BLaER1 treated with 17β-estradiol and CSF1 and Interleukin-3, amounts not matched to agents 10 nM and 100 nM (cell line): ENCODE data around the gene PRELID3B.
"Not testable (repeated sequence)": the region's sequence is repeated elsewhere in the genome, so short reads cannot be mapped to it uniquely, and the experiment has no call there.

ENCODE experiments used
- H3K27ac ChIP-seq, 11 experiments: shearing (Covaris generic); formaldehyde crosslinking; 2 replicates each; pipeline ENCODE4 v1.8.1; 2022
- H3K27me3 ChIP-seq, 11 experiments: shearing (Covaris generic); formaldehyde crosslinking; 2 replicates each; pipeline ENCODE4 v1.8.1; 2022
- H3K36me3 ChIP-seq, 11 experiments: shearing (Covaris generic); formaldehyde crosslinking; 2 replicates each; pipeline ENCODE4 v1.8.1; 2022
- H3K4me1 ChIP-seq, 10 experiments: shearing (Covaris generic); formaldehyde crosslinking; 2 replicates each; pipeline ENCODE4 v1.8.1; 2022
- H3K4me2 ChIP-seq, 11 experiments: shearing (Covaris generic); formaldehyde crosslinking; 2 replicates each; pipeline ENCODE4 v1.8.1; 2022
- H3K4me3 ChIP-seq, 10 experiments: shearing (Covaris generic); formaldehyde crosslinking; 2 replicates each; pipeline ENCODE4 v1.8.1; 2022
- H3K9ac ChIP-seq, 11 experiments: shearing (Covaris generic); formaldehyde crosslinking; 2 replicates each; pipeline ENCODE4 v1.8.1; 2022
- H3K9me3 ChIP-seq, 11 experiments: shearing (Covaris generic); formaldehyde crosslinking; replicated peaks in 1 of 11; 2 replicates each; pipeline ENCODE4 v1.8.1; 2022
- H4K20me1 ChIP-seq, 11 experiments: shearing (Covaris generic); formaldehyde crosslinking; 2 replicates each; pipeline ENCODE4 v1.8.1; 2022
- Cebpa-rat ChIP-seq, 11 experiments: shearing (Covaris generic); IDR thresholded peaks; 2 replicates each; pipeline ENCODE4 v1.8.1; 2022

Gene PRELID3B

GRCh38 chr20:59042796-59043631 is 428 bp upstream of the PRELID3B start:
- Histone ChIP-seq H4K20me1 (peaks cover 15 to 37% (median 33%) of the 10 kb centered on the region in 11 experiments; a peak in 18 of 22 replicates), H3K27ac (peak overlapping the region; percentile 86 to 96 (median 90); a peak in 21 of 22 replicates), H3K27me3 (no peaks in the 10 kb centered on the region), H3K9me3 (0 out of 22 replicates have a peak, but pooled peaks cover 0 to 3% (median 0%) of the 10 kb centered on the region in 11 experiments), H3K4me3 (peak overlapping the region; percentile 70 to 95 (median 88)), H3K4me1 (peaks cover 39 to 53% (median 48%) of the 10 kb centered on the region in 10 experiments), H3K36me3 (peaks cover 17 to 35% (median 26%) of the 10 kb centered on the region in 11 experiments), H3K9ac (peak overlapping the region; percentile 82 to 95 (median 88)), H3K4me2 (peak overlapping the region; percentile 79 to 93 (median 88))
- no peak for TF ChIP-seq Cebpa-rat (IDR thresholded peaks at IDR 0.05)

GRCh38 chr20:59041487-59041886 is 1.1 kb downstream of the PRELID3B start:
- H3K9ac ChIP-seq = peak overlapping the region; percentile 82 to 95 (median 88)
- peak overlapping the region; percentile 70 to 95 (median 88) for H3K4me3 ChIP-seq
- peaks cover 32 to 50% (median 40%) of the 10 kb centered on the region in 11 experiments for H3K36me3 ChIP-seq
- peaks cover 39 to 53% (median 48%) of the 10 kb centered on the region in 10 experiments for H3K4me1 ChIP-seq
- peaks cover 15 to 51% (median 45%) of the 10 kb centered on the region in 11 experiments; a peak in 19 of 22 replicates for H4K20me1 ChIP-seq
- H3K9me3 ChIP-seq, H3K27me3 ChIP-seq: not testable (repeated sequence)
- H3K4me2 ChIP-seq = peak overlapping the region; percentile 82 to 94 (median 89)
- peak overlapping the region; percentile 86 to 96 (median 90); a peak in 20 of 22 replicates for H3K27ac ChIP-seq

GRCh38 chr20:59040667-59041066 is 1.9 kb downstream of the PRELID3B start:
- H3K4me2 ChIP-seq = peak overlapping the region; percentile 82 to 94 (median 89)
- no peak for TF ChIP-seq Cebpa-rat (IDR thresholded peaks at IDR 0.05)
- H3K36me3 ChIP-seq = peaks cover 40 to 59% (median 48%) of the 10 kb centered on the region in 11 experiments
- peaks cover 39 to 53% (median 48%) of the 10 kb centered on the region in 10 experiments for H3K4me1 ChIP-seq
- H3K4me3 ChIP-seq = peak overlapping the region in 9 of 10 experiments; percentile 70 to 93 (median 88); a peak in 16 of 20 replicates
- no peak overlapping the region for H3K27ac ChIP-seq
- peaks cover 15 to 58% (median 45%) of the 10 kb centered on the region in 11 experiments; a peak in 19 of 22 replicates for H4K20me1 ChIP-seq
- H3K9me3 ChIP-seq = 0 out of 22 replicates have a peak, but pooled peaks cover 0 to 3% (median 0%) of the 10 kb centered on the region in 11 experiments
- H3K27me3 ChIP-seq = no peaks in the 10 kb centered on the region
- H3K9ac ChIP-seq = peak overlapping the region in 7 of 11 experiments; percentile 38 to 95 (median 86); a peak in 9 of 22 replicates

GRCh38 chr20:59039233-59039632 is 3.4 kb downstream of the PRELID3B start:
- no peak overlapping the region for H3K4me3 ChIP-seq
- no peak for TF ChIP-seq Cebpa-rat (IDR thresholded peaks at IDR 0.05)
- H3K27me3 ChIP-seq = no peaks in the 10 kb centered on the region
- H3K4me1 ChIP-seq = peaks cover 36 to 49% (median 43%) of the 10 kb centered on the region in 10 experiments
- 0 out of 22 replicates have a peak, but pooled peaks cover 0 to 3% (median 0%) of the 10 kb centered on the region in 11 experiments for H3K9me3 ChIP-seq
- H3K4me2 ChIP-seq = peak overlapping the region; percentile 82 to 94 (median 89); a peak in 18 of 22 replicates
- H3K27ac ChIP-seq = no peak overlapping the region
- peak overlapping the region in 1 of 11 experiments; percentile 17; a peak in 1 of 22 replicates for H3K9ac ChIP-seq
- peaks cover 15 to 58% (median 46%) of the 10 kb centered on the region in 11 experiments; a peak in 19 of 22 replicates for H4K20me1 ChIP-seq
- peaks cover 55 to 73% (median 63%) of the 10 kb centered on the region in 11 experiments for H3K36me3 ChIP-seq

DNA sequence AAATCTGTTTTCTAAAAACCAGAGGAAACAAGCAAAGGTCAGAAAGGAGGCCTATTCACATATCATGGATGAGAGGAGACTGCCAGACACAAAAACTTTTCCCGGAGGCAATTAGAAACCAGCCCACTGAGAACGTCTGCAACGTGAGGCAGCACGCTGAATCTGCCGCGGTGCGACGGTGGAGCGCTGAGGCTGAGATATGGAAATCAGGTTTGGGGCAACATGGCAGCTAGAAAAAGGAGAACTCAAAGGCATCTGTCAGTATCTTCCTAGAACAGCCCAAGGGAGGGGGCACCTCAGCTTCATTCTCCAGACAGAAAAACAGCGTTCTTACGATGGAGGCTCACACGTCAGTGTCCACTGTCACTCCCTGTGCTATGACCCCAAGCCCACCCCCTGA is 5.2 kb downstream of the PRELID3B start:
- Histone ChIP-seq H3K36me3 (peaks cover 61 to 82% (median 70%) of the 10 kb centered on the region in 11 experiments), H3K27me3 (no peaks in the 10 kb centered on the region), H3K4me1 (peaks cover 29 to 54% (median 40%) of the 10 kb centered on the region in 10 experiments), H3K9ac (no peak overlapping the region), H3K4me3 (no peak overlapping the region), H3K9me3 (0 out of 22 replicates have a peak, but pooled peaks cover 0 to 2% (median 0%) of the 10 kb centered on the region in 11 experiments), H3K4me2 (no peak overlapping the region), H4K20me1 (peaks cover 15 to 58% (median 46%) of the 10 kb centered on the region in 11 experiments; a peak in 19 of 22 replicates), H3K27ac (no peak overlapping the region)
- TF ChIP-seq Cebpa-rat (IDR thresholded peaks at IDR 0.05) = no peak

DNA sequence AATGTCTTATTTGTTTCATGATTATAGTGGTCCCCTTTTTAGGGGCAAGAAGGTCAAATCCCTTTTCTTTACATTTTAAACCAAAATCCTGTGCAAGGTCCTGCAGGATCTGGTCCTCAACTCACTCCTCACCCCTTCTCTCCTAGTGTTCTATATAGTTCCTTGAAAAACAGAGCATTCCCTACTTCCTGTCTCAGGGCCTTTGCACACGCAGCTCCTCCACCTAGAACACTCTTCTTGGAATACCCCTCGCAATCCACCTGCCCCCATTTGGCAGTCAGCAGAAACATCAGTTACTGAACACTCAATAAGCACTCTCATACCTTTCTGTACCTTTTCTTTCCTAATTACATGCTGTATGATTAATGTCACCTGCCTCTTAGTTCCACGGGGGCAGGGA is 7.2 kb downstream of the PRELID3B start:
- no peak overlapping the region for H3K4me2 ChIP-seq
- peaks cover 26 to 51% (median 37%) of the 10 kb centered on the region in 10 experiments for H3K4me1 ChIP-seq
- peaks cover 54 to 80% (median 66%) of the 10 kb centered on the region in 11 experiments for H3K36me3 ChIP-seq
- no peaks in the 10 kb centered on the region for H3K9me3 ChIP-seq
- peaks cover 9 to 54% (median 37%) of the 10 kb centered on the region in 11 experiments; a peak in 19 of 22 replicates for H4K20me1 ChIP-seq
- TF ChIP-seq Cebpa-rat (IDR thresholded peaks at IDR 0.05) = no peak
- no peak overlapping the region for H3K27ac ChIP-seq
- 0 out of 22 replicates have a peak overlapping the region, but pooled peaks of 1 of the 11 experiments have one; percentile 10 for H3K9ac ChIP-seq
- no peaks in the 10 kb centered on the region for H3K27me3 ChIP-seq
- H3K4me3 ChIP-seq = no peak overlapping the region

DNA sequence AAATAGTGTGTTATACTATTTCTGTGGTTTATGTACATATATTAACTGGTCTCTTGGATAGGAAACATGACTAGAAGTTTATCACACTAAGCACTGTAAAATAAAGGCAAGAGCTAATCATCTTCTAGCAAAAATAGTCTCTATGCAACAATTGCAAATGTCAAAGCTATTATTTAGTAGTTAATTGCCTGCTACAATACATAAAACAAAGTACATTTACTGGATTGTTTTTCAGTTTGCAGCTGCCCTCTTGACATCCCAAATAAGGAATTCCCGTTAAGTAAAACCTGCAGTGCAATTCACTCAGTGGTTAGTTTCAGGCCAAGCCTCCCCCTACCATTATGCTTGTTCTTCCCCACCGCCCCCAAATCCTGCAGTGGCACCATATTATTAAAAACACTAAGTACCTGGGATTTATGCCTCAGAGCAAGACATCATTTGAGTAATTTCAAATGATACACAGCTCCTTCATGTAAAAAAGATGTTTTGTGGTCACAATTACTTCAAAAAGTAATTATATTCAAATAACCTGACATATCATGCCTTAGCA is 8.9 kb downstream of the PRELID3B start:
- Histone ChIP-seq H3K4me3 (no peak overlapping the region), H3K36me3 (peaks cover 67 to 80% (median 70%) of the 10 kb centered on the region in 11 experiments), H3K27ac (no peak overlapping the region), H3K9me3 (no peaks in the 10 kb centered on the region), H3K9ac (peak overlapping the region in 1 of 11 experiments; percentile 84; a peak in 1 of 22 replicates), H4K20me1 (peaks cover 10 to 54% (median 35%) of the 10 kb centered on the region in 11 experiments; a peak in 19 of 22 replicates), H3K4me1 (peaks cover 33 to 51% (median 40%) of the 10 kb centered on the region in 10 experiments), H3K27me3 (no peaks in the 10 kb centered on the region), H3K4me2 (peak overlapping the region in 2 of 11 experiments; percentile 17 to 99; a peak in 5 of 22 replicates)
- no peak for TF ChIP-seq Cebpa-rat (IDR thresholded peaks at IDR 0.05)

- H4K20me1 ChIP-seq = peaks cover 12 to 54% (median 36%) of the 10 kb centered on the region in 11 experiments; a peak in 20 of 22 replicates
- peaks cover 38 to 51% (median 44%) of the 10 kb centered on the region in 10 experiments for H3K4me1 ChIP-seq
- H3K36me3 ChIP-seq = peaks cover 66 to 80% (median 70%) of the 10 kb centered on the region in 11 experiments
- no peaks in the 10 kb centered on the region for H3K27me3 ChIP-seq
- no peaks in the 10 kb centered on the region for H3K9me3 ChIP-seq
- TF ChIP-seq Cebpa-rat (IDR thresholded peaks at IDR 0.05) = no peak
- peak overlapping the region; percentile 64 to 95 (median 77) for H3K4me3 ChIP-seq
- peak overlapping the region; percentile 81 to 96 (median 91) for H3K9ac ChIP-seq
- H3K4me2 ChIP-seq = peak overlapping the region; percentile 83 to 99 (median 88)
- H3K27ac ChIP-seq = peak overlapping the region; percentile 76 to 97 (median 95); a peak in 21 of 22 replicates
Observed at GRCh38 chr20:59033093-59033492, 9.5 kb downstream of the PRELID3B start.
